ENCODE data around the gene ZBTB22. TPM values are rescaled to one million over a fixed set of nuclear protein-coding genes. Genes with fewer than 3 reads are reported as not detected.

ZBTB22 gene
- total RNA-seq, 4 donors from 2014 or later = 10.1 to 31.8 (median 17.2) TPM

DNA sequence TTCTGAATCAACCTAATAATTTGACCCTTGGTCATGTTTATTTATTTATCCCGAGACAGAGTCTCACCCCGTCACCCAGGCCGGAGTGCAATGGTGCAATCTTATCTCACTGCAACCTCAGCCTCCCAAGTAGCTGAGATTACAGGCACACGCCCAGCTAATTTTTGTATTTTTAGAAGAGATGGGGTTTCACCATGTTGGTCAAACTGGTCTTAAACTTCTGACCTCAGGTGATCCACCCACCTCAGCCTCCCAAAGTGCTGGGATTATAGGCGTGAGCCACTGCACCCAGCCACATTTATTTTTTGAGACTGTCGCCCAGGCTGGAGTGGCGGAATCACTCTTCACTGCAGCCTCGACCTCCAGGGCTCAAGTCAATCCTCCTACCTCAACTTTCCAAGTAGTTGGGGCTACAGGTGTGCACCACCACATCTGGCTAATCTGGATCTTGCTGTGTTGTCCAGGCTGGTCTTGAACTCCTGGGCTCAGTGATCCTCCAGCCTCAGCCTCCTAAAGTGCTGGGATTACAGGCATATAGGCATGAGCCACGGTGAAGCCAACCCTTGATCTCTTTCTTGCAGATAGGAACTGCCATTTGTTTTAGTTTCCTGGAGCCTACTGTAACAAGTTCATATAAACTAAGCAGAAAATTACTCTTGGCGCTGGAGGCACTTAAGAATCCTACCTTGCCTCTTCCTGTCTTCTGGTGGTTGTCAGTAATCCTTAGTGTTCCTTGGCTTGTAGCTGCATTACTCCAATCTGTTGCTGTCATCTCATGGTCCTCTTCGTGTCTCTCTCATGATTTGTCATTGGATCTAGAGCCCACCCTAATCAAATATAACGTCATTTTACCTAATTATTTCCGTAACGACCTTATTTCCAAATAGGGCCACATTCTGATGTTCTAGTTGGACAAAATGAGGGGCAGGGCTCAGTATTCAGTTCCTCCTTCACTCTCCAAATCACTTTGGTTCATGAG, 43.3 kb downstream of the ZBTB22 start:
- H3K4me1 ChIP-seq = peaks cover 33 to 72% (median 57%) of the 10 kb centered on the region in 4 donors
- peak overlapping the region; percentile 25 to 97 (median 92) for H3K27ac ChIP-seq
- H3K27me3 ChIP-seq = no peaks in the 10 kb centered on the region
- no peaks in the 10 kb centered on the region for H3K36me3 ChIP-seq
- intact Hi-C loops (cut with DNase I; ENCODE audit: low total_unique reads) (no loop called here), in situ Hi-C loops (cut with MboI; ENCODE audit: low pct_ligation_motif_present in 1 of 4, low pct_unique_long_range_greater_than_20kb in 1 of 4, low sequenced_read_pairs in 3 of 4) (no loop called here)
- no peaks in the 10 kb centered on the region for H3K9me3 ChIP-seq
- 33 to 41% methylated on average over 9 to 14 of the region's 14 CpGs for whole genome bisulfite sequencing, 2 donors (ENCODE audit: low coverage in 1 of 2)
- TF ChIP-seq EP300 (IDR thresholded peaks at IDR 0.05; ENCODE audit: low read depth) (no peak), POLR2A (IDR thresholded peaks at IDR 0.05) (no peak), POLR2AphosphoS5 (IDR thresholded peaks at IDR 0.05) (no peak)
- TF ChIP-seq, protein P1, sequence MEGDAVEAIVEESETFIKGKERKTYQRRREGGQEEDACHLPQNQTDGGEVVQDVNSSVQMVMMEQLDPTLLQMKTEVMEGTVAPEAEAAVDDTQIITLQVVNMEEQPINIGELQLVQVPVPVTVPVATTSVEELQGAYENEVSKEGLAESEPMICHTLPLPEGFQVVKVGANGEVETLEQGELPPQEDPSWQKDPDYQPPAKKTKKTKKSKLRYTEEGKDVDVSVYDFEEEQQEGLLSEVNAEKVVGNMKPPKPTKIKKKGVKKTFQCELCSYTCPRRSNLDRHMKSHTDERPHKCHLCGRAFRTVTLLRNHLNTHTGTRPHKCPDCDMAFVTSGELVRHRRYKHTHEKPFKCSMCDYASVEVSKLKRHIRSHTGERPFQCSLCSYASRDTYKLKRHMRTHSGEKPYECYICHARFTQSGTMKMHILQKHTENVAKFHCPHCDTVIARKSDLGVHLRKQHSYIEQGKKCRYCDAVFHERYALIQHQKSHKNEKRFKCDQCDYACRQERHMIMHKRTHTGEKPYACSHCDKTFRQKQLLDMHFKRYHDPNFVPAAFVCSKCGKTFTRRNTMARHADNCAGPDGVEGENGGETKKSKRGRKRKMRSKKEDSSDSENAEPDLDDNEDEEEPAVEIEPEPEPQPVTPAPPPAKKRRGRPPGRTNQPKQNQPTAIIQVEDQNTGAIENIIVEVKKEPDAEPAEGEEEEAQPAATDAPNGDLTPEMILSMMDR (IDR thresholded peaks at IDR 0.05) = no peak
- no peak for DNase-seq
- peak overlapping the region in 1 of 4 donors; percentile 4 for H3K4me3 ChIP-seq

DNA sequence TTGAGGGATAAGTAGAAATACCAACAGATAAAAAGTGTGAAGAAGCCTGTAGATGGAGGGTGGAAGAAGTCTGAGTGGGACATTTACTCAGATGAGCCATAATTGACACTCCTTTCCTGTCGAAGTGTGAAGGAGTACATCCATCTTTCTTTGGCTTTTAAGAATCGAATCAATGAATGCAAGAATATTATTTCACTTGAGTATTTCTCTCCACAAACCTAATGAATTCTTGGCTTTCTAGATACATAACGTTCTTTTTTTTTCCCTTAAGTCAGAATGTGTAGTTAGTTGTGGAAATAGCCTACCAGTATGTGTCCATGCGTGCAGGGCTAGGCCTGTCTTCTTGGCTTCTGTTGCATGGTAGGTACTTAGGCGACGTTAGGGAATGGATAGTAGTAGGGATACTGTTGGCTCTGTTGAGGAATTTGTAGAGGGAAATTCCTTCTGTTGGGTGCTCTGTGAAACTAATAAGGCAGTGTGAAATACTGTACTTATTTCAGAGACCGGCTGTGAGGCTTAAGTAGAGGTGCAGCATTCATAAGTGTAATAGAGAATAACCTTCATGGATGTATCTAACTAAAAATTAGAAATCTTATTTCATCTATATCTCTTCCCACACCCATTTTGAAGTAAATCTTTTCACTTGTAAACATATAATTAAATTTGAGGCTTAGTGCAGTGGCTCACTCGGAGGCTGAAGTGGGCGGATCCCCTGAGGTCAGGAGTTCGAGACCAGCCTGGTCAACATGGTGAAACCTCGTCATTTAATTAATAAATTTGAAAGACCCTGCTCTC, 44.2 kb downstream of the ZBTB22 start:
- Histone ChIP-seq H3K4me3 (peak overlapping the region in 3 of 4 donors; percentile 54 to 69 (median 65)), H3K27me3 (no peaks in the 10 kb centered on the region), H3K36me3 (peaks cover 0 to 6% (median under 1%) of the 10 kb centered on the region in 4 donors), H3K27ac (peak overlapping the region; percentile 91 to 97 (median 94)), H3K4me1 (peaks cover 33 to 64% (median 56%) of the 10 kb centered on the region in 4 donors), H3K9me3 (no peaks in the 10 kb centered on the region)
- DNase-seq = no peak
- TF ChIP-seq, protein P1 (IDR thresholded peaks at IDR 0.05) = no peak
- TF ChIP-seq EP300 (IDR thresholded peaks at IDR 0.05; ENCODE audit: low read depth) = no peak
- no peak for TF ChIP-seq POLR2AphosphoS5 (IDR thresholded peaks at IDR 0.05)
- TF ChIP-seq POLR2A (IDR thresholded peaks at IDR 0.05) = no peak
- 17 to 34% methylated on average over 7 to 11 of the region's 11 CpGs for WGBS, 2 donors (ENCODE audit: low coverage in 1 of 2)
- in situ Hi-C loops (cut with MboI; ENCODE audit: low pct_ligation_motif_present in 1 of 4, low pct_unique_long_range_greater_than_20kb in 1 of 4, low sequenced_read_pairs in 3 of 4) (no loop called here), intact Hi-C loops (cut with DNase I; ENCODE audit: low total_unique reads) (no loop called here)

DNA sequence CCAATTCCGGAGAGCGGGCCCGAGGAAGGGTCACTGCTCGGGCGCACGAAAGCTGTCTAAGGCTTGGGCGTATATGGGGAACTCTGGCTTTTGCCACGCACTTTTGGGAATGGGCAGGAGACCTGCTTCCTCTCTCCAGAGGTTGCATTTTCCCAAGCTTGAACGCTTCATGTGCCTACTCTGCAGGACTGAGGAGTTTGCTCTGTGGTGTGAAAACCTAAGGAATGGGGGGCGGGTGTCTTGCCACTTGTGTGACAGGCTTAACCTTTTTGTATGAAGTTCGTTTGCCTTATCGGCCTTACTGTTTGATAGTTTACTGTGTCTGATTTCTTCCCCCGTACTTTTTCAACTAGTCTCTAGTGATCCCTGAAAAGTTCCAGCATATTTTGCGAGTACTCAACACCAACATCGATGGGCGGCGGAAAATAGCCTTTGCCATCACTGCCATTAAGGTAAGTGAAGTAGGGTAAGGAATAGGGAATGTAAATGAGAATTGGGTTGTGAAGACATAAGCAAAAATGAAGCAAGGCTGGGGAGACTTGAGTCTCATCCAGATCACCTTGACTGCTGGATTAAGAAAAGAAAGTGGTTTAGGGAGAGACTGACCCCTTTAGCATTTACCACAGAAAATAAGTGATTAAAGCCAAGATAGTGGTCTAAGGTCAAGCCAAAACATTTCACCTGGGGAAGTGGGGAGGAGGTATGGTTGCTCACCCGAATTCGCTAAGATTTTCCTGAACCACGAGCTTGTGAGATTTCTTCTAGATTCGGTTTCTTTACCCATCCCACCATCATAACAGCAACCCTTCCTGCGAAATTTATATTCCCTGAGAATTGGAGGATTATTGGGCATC, 45.0 kb downstream of the ZBTB22 start:
- intact Hi-C loops (cut with DNase I; ENCODE audit: low total_unique reads) = no loop called here
- peaks cover 29 to 56% (median 49%) of the 10 kb centered on the region in 4 donors for H3K4me1 ChIP-seq

More for the DNA sequence above, 45.0 kb downstream of the ZBTB22 start:
- peaks cover 0 to 12% (median 5%) of the 10 kb centered on the region in 4 donors for H3K36me3 ChIP-seq
- peak overlapping the region; percentile 33 to 69 (median 60) for H3K4me3 ChIP-seq
- in situ Hi-C loops (cut with MboI; ENCODE audit: low pct_ligation_motif_present in 1 of 4, low pct_unique_long_range_greater_than_20kb in 1 of 4, low sequenced_read_pairs in 3 of 4) = no loop called here
- DNase-seq = no peak
- H3K27me3 ChIP-seq = no peaks in the 10 kb centered on the region
- TF ChIP-seq, protein P1 (IDR thresholded peaks at IDR 0.05) = no peak
- no peak for TF ChIP-seq EP300 (IDR thresholded peaks at IDR 0.05; ENCODE audit: low read depth)
- TF ChIP-seq POLR2A (IDR thresholded peaks at IDR 0.05) = no peak
- TF ChIP-seq POLR2AphosphoS5 (IDR thresholded peaks at IDR 0.05) = no peak
- H3K9me3 ChIP-seq = no peaks in the 10 kb centered on the region
- peak overlapping the region; percentile 91 to 97 (median 94) for H3K27ac ChIP-seq
- WGBS, 2 donors (ENCODE audit: low coverage in 1 of 2) = 9 to 12% methylated on average over 17 to 19 of the region's 22 CpGs

Data from transverse colon (tissue), 4 donors.